ENCODE results near the gene PDK3. TPM values are rescaled to one million over a fixed set of nuclear protein-coding genes. Genes with fewer than 3 reads are reported as not detected.
A peak's percentile ranks its signal among the peaks of the same experiment; 100 is the strongest.

Gene PDK3
- total RNA-seq, 1 experiment from 2014 or later = 1.4 TPM

- BruUV-seq (replicated peaks) = no TSS peak
- no peaks in the 10 kb centered on the region for H3K9me3 Mint-ChIP-seq (ENCODE audit: unreplicated experiment)
- no peaks in the 10 kb centered on the region for H3K36me3 Mint-ChIP-seq (ENCODE audit: insufficient read depth, unreplicated experiment)
- TF ChIP-seq CTCF (IDR thresholded peaks at IDR 0.05; ENCODE audit: unreplicated experiment) = peak; percentile 22
- peak; percentile 43 for DNase-seq (ENCODE audit: unreplicated experiment)
- CTCF ChIA-PET = interaction anchor here (0.6 to 0.7 kb wide), 2 partner anchors 510 to 1969 kb away, joined by 3 to 4 read pairs; no protein-coding TSS in a partner anchor
- peaks cover 77% of the 10 kb centered on the region for H3K27me3 Mint-ChIP-seq (ENCODE audit: insufficient read depth, unreplicated experiment)
- no peak overlapping the region for H3K4me3 Mint-ChIP-seq (ENCODE audit: unreplicated experiment)
- no peak overlapping the region for H3K27ac Mint-ChIP-seq (ENCODE audit: low read depth, unreplicated experiment)
- intact Hi-C loops (cut with micrococcal nuclease) = no loop called here
- POLR2A ChIA-PET = no interaction called here
- no peaks in the 10 kb centered on the region for H3K4me1 Mint-ChIP-seq (ENCODE audit: insufficient read depth, unreplicated experiment)
Observed at GRCh38 chrX:24561121-24561520, 96.0 kb downstream of the PDK3 start.

GRCh38 chrX:24563291-24564010, 98.4 kb downstream of the PDK3 start:
- intact Hi-C loops (cut with micrococcal nuclease) = no loop called here
- no peaks in the 10 kb centered on the region for H3K36me3 Mint-ChIP-seq (ENCODE audit: insufficient read depth, unreplicated experiment)
- H3K27me3 Mint-ChIP-seq (ENCODE audit: insufficient read depth, unreplicated experiment) = peaks cover 78% of the 10 kb centered on the region
- no peak overlapping the region for H3K27ac Mint-ChIP-seq (ENCODE audit: low read depth, unreplicated experiment)
- ChIA-PET POLR2A (no interaction called here), CTCF (interaction anchor here (0.7 to 1.4 kb wide), 2 partner anchors 10 to 103 kb away, joined by 3 read pairs; no protein-coding TSS in a partner anchor)
- no peak overlapping the region for H3K4me3 Mint-ChIP-seq (ENCODE audit: unreplicated experiment)
- DNase-seq (ENCODE audit: unreplicated experiment) = no peak
- TF ChIP-seq CTCF (IDR thresholded peaks at IDR 0.05; ENCODE audit: unreplicated experiment) = no peak
- no peaks in the 10 kb centered on the region for H3K4me1 Mint-ChIP-seq (ENCODE audit: insufficient read depth, unreplicated experiment)
- no peaks in the 10 kb centered on the region for H3K9me3 Mint-ChIP-seq (ENCODE audit: unreplicated experiment)
- BruUV-seq (replicated peaks) = no TSS peak

GRCh38 chrX:24566240-24566639, 101.2 kb downstream of the PDK3 start:
- Mint-ChIP-seq H3K9me3 (ENCODE audit: unreplicated experiment) (no peaks in the 10 kb centered on the region), H3K36me3 (ENCODE audit: insufficient read depth, unreplicated experiment) (no peaks in the 10 kb centered on the region), H3K4me1 (ENCODE audit: insufficient read depth, unreplicated experiment) (no peaks in the 10 kb centered on the region), H3K4me3 (ENCODE audit: unreplicated experiment) (no peak overlapping the region), H3K27me3 (ENCODE audit: insufficient read depth, unreplicated experiment) (peaks cover 75% of the 10 kb centered on the region), H3K27ac (ENCODE audit: low read depth, unreplicated experiment) (no peak overlapping the region)
- CTCF ChIA-PET = no interaction called here
- POLR2A ChIA-PET = no interaction called here
- intact Hi-C loops (cut with micrococcal nuclease) = no loop called here
- BruUV-seq (replicated peaks) = no TSS peak
- no peak for DNase-seq (ENCODE audit: unreplicated experiment)
- TF ChIP-seq CTCF (IDR thresholded peaks at IDR 0.05; ENCODE audit: unreplicated experiment) = no peak

GRCh38 chrX:24567169-24567568, 102.1 kb downstream of the PDK3 start:
- DNase-seq (ENCODE audit: unreplicated experiment) = no peak
- Mint-ChIP-seq H3K9me3 (ENCODE audit: unreplicated experiment) (no peaks in the 10 kb centered on the region), H3K27me3 (ENCODE audit: insufficient read depth, unreplicated experiment) (peaks cover 78% of the 10 kb centered on the region), H3K4me3 (ENCODE audit: unreplicated experiment) (no peak overlapping the region), H3K36me3 (ENCODE audit: insufficient read depth, unreplicated experiment) (no peaks in the 10 kb centered on the region), H3K4me1 (ENCODE audit: insufficient read depth, unreplicated experiment) (no peaks in the 10 kb centered on the region), H3K27ac (ENCODE audit: low read depth, unreplicated experiment) (no peak overlapping the region)
- intact Hi-C loops (cut with micrococcal nuclease) = no loop called here
- TF ChIP-seq CTCF (IDR thresholded peaks at IDR 0.05; ENCODE audit: unreplicated experiment) = no peak
- POLR2A ChIA-PET = no interaction called here
- no TSS peak for BruUV-seq (replicated peaks)
- CTCF ChIA-PET = no interaction called here

All from MCF 10A (cell line).